HT-29 (cell line): ENCODE data around the gene EVA1C. TPM values are rescaled to one million over a fixed set of nuclear protein-coding genes. Genes with fewer than 3 reads are reported as not detected.
A peak's percentile ranks its signal among the peaks of the same experiment; 100 is the strongest.
"Not testable (repeated sequence)": the region's sequence is repeated elsewhere in the genome, so short reads cannot be mapped to it uniquely, and the experiment has no call there.

Experiments used
- DNase-seq: peaks from one replicate; pipeline ENCODE4 v3.0.0-alpha.2; 2015; ENCODE audit warnings: low spot score
- total RNA-seq: library from RNA; depleted of rRNA; stranded (reverse); fragments of >200 nt; shearing (Covaris generic); gene quantifications from 2 replicates; pipeline ENCODE4 v1.2.3, GENCODE V29; 2014

The EVA1C gene
- total RNA-seq, 1 experiment from 2014 or later = 16.0 TPM

GRCh38 chr21:32389337-32390015, 23.0 kb upstream of the EVA1C start:
- no peak for DNase-seq

- DNase-seq = not testable (repeated sequence)
Measured at GRCh38 chr21:32390537-32391224, 21.8 kb upstream of the EVA1C start.

GRCh38 chr21:32391755-32392154, 20.8 kb upstream of the EVA1C start:
- DNase-seq = no peak

GRCh38 chr21:32392299-32392879, 20.1 kb upstream of the EVA1C start:
- DNase-seq = peak; percentile 30

GRCh38 chr21:32392880-32393676, 19.4 kb upstream of the EVA1C start, which contains the start of gene URB1:
TSS of gene URB1 (minus strand) at chr21:32393012. CDS start at chr21:32392910, 102 bp downstream.
- peak; percentile 91 for DNase-seq

- no peak for DNase-seq
Measured at GRCh38 chr21:32393677-32394001, 18.9 kb upstream of the EVA1C start.

GRCh38 chr21:32403201-32403777, 9.2 kb upstream of the EVA1C start:
- peak; percentile 83 for DNase-seq

GRCh38 chr21:32406405-32406804, 6.1 kb upstream of the EVA1C start:
- peak; percentile 25 for DNase-seq

GRCh38 chr21:32410291-32410690, 2.2 kb upstream of the EVA1C start:
- no peak for DNase-seq

GRCh38 chr21:32410916-32411315, 1.6 kb upstream of the EVA1C start:
- DNase-seq = no peak

GRCh38 chr21:32411350-32412161, 950 bp upstream of the EVA1C start:
- DNase-seq = peak; percentile 50

- peak; percentile 58 for DNase-seq
Measured at GRCh38 chr21:32413015-32413504, 554 bp downstream of the EVA1C start.

- no peak for DNase-seq
Measured at GRCh38 chr21:32413697-32414578, 1.4 kb downstream of the EVA1C start.

- peak; percentile 31 for DNase-seq
Measured at GRCh38 chr21:32414579-32415358, 2.3 kb downstream of the EVA1C start.

GRCh38 chr21:32415451-32416398, 3.2 kb downstream of the EVA1C start:
- no peak for DNase-seq

GRCh38 chr21:32418146-32418545, 5.6 kb downstream of the EVA1C start:
- DNase-seq = no peak

GRCh38 chr21:32422064-32422463, 9.6 kb downstream of the EVA1C start:
- DNase-seq = no peak
